ENCODE results near the gene SV2C.

DNA sequence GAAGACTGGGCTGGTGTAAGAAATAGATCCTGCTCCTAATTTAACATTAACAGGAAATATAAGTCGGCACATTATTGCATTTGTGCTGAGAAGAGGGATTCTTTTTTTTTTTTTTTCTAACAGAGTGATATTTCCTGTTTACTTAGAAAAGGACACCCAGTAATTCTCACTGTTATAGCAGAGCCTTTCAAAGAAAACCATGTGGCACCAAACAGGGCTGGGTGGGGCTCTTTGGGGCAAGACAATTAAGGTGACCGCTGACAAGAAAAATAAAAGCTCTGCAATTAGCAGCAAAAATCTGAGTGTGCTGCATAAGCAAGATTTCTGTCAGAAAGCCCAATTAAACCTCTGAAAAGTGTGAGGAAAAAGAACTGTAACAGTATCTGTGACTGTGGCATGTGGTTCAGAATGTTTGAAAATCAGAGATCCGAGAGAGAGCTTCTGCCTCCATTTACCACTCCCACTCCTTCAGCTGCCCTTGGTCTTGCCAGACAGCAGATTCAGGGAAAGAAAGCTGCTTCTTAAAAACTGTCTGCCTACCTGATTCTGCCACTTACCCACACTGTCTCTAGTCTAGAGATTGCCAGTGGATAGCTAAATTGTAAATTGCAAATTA lies 242.8 kb downstream of the SV2C start:
- TF ChIP-seq CTCF (conservative IDR thresholded peaks at IDR 0.05 in 1 of 2, IDR thresholded peaks at IDR 0.05 in 1 of 2; ENCODE audit: low read depth in 1 of 2, low read length in 2 of 2): no peak
- TF ChIP-seq EZH2 (IDR thresholded peaks at IDR 0.05; ENCODE audit: low read length, missing control alignments): no peak

Measured in fibroblast of lung (primary cell).